ENCODE data around the gene ENO2.
"Not testable (repeated sequence)": the region's sequence is repeated elsewhere in the genome, so short reads cannot be mapped to it uniquely, and the experiment has no call there.

Gene ENO2

GRCh38 chr12:6886206-6886999 lies 28.0 kb upstream of the ENO2 start:
- DNase-seq (ENCODE audit: low read depth), result not testable (repeated sequence)

DNA sequence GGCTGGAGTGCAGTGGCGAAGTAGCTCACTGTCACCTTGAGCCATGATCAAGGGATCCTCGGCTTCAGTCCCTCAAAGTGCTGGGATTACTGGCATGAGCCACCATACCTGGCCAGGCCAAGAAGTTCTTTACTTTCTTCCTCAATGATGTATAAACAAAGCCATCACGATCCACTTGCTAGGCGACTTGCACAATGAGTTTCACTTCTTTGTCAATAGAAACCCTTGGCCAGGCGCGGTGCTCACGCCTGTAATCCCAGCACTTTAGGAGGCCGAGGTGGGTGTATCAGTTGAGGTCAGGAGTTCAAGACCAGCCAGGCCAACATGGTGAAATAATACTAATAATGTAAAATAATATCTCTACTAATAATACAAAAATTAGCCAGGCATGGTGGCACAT lies 26.9 kb upstream of the ENO2 start:
- DNase-seq (ENCODE audit: low read depth), result no peak

DNA sequence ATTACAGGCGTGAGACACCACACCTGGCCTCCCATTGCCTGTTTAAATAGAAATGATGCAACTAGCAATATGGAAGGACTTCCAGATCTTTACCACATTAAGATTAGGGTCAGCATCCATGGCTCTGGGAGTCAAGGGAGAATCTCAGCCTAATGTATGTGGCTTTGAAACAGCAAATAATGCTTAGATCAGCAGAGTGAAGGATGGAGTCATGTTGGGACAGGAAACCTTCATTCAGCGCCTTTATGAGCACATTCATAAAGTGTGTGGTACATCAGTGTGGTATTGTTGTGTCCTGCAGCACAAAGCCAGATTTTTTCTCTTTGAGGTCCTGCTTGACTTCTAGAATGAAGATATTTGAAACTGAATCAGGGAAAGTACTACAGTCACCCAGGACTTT lies 26.0 kb upstream of the ENO2 start:
- no peak for DNase-seq (ENCODE audit: low read depth)

DNA sequence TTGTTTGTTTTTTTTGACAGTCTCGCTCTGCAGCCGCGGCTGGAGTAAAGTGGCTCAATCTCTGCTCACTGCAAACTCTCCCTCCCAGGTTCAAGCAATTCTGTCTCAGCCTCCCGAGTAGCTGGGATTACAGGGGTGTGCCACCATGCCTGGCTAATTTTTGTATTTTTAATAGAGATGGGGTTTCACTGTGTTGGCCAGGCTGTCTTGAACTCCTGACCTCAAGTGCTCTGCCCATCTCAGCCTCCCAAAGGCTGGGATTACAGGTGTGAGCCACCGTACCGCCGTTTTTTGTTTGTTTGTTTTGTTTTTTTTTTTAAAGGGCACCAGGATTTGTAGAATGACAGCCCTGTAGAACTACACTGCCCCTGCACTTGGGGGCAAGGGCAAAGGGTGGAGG lies 25.6 kb upstream of the ENO2 start:
- not testable (repeated sequence) for DNase-seq (ENCODE audit: low read depth)

- DNase-seq (ENCODE audit: low read depth), result not testable (repeated sequence)
Observed at GRCh38 chr12:6889775-6890573, 24.4 kb upstream of the ENO2 start.

DNA sequence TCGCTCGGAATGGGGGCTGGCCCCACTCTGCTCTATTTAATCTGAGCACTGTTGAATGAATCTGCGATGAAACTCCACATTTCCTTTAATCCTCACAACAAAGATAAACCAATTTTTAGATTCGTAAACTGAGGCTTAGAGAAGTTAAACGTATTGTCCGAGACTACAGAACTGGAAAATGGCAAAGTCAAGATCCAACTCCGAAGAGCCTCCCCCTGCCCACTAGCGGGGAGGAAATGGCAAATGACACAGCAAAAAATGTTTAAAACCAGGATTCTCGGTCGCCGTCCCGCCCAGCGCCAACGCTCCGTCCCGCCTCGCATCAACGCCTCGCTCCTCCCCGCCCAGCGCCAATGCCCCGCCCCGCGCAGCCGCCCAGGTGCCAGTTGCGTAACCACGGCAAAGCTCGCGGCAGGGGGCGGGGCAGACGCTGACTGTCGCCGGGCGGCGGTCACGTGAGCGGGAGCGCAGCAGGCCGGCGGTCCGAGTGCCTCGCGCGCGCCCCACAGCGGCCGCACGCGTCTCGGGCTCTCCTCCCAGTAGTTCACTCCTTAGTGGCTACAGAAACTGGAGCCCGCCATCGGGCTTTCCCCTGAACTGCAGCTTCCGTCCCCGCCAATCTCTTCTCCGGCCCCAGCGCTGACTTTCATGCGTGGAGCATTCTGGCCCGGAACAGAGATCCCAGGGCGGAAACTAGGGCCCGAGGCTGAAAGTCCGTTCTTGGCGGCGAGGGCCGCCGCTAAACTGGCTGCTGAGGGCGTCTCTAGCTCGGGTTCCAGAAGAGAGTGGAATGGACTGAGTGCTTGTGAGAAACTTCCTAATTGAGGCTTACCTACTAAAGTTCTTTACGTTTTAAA lies 23.4 kb upstream of the ENO2 start:
- DNase-seq (ENCODE audit: low read depth), result peak; percentile 98

DNA sequence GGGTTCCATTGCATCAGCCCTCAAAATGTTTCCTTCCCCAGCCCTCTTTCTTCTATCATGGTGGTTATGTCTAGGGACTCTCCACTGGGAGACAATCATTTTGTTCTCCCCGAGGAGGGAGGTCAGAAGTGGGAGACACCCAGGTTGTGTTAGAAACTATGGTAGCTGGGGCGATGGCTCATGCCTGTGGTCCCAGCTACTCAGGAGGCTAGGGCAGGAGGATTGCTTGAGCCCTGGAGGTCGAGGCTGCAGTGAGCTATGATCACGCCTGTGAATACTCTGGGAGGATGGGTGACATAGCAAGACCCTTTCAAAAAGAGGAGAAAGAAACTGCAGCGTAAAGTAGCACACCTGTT lies 22.8 kb upstream of the ENO2 start:
- no peak for DNase-seq (ENCODE audit: low read depth)

DNA sequence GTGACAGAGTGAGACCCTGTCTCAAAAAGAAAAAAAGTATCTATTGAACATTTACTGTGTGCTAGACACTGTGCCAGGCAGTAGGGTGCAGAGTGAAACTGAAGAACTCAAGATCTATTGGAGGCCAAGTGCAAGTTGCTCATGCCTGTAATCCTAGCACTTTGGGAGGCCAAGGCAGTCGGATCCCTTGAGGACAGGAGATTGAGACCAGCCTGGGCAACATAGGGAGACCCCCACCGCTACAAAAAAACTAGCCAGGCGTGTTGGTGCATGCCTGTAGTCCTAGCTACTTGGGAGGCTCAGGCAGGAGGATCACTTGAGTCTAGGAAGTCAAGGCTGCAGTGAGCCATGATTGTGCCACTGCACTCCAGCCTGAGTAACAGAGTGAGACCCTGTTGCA lies 21.7 kb upstream of the ENO2 start:
- not testable (repeated sequence) for DNase-seq (ENCODE audit: low read depth)

DNA sequence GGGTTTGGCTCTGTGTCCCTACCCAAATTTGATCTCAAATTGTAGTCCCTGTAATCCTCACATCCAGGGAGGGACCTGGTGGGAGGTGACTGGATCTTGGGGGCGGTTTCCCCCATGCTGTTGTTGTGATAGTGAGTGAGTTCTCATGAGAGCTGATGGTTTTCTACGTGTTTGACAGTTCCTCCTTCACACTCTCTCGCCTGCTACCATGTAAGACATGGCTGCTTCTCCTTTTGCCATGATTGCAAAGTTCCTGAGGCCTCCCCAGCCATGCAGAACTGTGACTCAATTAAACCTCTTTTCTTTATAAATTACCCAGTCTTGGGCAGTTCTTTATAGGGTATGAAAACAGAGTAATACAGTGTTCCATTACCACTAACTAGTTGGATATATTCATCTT lies 20.1 kb upstream of the ENO2 start:
- no peak for DNase-seq (ENCODE audit: low read depth)

- DNase-seq (ENCODE audit: low read depth), result no peak
Observed at GRCh38 chr12:6896846-6897435, 17.4 kb upstream of the ENO2 start.

- no peak for DNase-seq (ENCODE audit: low read depth)
Observed at GRCh38 chr12:6899427-6899826, 15.0 kb upstream of the ENO2 start.

DNA sequence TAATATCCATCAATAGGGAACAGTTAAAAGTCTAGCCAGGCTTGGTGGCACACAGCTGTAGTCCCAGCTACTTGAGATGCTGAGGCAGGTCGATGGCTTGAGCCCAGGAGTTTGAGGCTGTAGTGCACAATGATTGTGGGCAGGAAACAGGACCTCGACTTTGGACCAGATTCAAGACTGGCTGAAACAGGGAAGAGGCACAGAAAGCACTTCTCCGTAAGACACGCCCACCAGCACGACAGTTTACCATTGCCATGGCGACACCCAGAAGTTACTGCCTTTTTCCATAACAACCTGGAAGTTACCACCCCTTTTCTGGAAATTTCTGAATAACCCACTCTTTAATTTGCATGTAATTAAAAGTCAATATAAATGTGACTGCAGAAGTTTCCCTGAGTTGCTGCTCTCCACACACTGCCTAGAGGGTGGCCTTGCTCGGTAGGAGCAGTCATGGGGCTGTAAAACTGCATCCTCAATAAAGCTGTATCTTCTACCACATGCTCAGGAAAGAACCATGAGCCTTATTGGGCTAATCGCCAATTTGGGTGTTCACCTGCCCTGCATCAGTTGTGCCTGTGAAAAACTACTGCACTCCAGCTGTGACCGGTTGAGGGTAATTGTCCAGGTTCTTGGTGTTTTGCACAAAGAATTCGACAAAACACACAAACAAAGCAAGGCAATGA lies 14.4 kb upstream of the ENO2 start:
- no peak for DNase-seq (ENCODE audit: low read depth)

- no peak for DNase-seq (ENCODE audit: low read depth)
Observed at GRCh38 chr12:6902448-6902847, 11.9 kb upstream of the ENO2 start.

GRCh38 chr12:6903722-6904121 lies 10.7 kb upstream of the ENO2 start:
- DNase-seq (ENCODE audit: low read depth), result no peak

DNA sequence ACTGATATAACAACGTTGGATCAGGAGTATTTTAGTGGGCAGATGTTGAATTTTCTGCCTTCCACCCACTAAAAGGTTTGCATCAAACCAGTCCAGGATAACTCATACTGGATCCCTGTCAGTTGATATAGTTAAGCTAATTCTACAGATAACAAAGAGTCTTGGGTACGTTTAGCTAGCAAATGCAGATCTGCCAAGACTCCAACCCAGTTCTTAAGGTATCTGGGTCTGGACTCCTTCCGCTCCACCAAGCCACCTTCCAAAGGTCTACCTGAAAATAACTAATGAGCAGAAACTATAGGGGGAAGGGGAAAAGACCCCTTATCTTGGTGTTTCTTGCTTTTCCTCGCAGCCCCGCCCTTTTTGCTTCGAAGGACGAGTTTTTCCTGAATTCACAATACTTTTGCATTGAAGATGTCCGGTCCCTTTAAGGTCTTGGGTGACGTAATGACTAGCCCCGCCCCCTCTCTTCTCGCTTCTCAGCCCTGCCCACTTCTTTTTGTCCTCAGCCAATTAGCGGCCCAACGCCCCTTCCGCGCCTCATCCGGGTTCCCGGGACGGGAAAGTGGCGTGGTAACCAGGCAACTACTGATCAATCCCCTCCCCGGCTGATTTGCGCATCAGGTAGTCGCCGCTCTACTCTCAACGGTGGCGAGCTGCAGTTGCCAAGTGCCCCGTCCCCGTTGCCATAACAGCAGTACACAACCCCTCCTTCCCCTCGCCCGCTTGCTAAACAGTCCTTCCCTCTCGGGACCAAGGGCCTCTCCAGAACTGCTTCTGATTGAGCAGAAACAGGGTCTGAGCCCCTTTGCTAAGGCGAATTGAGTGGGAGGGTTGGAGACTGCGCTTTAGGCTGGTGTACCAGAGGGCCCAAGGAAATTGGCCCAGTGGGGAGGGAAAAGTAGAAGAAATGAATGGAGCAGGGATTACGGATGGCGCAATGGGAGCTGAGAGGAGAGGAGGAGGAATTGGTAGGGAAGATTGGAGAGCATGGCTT lies 9.8 kb upstream of the ENO2 start, which contains the start of gene LRRC23:
LRRC23 (plus strand) TSS at position 543 of the 997 bp plus-strand sequence. CDS start 812 bp downstream, outside the sequence.
- DNase-seq (ENCODE audit: low read depth), result peak; percentile 97

DNA sequence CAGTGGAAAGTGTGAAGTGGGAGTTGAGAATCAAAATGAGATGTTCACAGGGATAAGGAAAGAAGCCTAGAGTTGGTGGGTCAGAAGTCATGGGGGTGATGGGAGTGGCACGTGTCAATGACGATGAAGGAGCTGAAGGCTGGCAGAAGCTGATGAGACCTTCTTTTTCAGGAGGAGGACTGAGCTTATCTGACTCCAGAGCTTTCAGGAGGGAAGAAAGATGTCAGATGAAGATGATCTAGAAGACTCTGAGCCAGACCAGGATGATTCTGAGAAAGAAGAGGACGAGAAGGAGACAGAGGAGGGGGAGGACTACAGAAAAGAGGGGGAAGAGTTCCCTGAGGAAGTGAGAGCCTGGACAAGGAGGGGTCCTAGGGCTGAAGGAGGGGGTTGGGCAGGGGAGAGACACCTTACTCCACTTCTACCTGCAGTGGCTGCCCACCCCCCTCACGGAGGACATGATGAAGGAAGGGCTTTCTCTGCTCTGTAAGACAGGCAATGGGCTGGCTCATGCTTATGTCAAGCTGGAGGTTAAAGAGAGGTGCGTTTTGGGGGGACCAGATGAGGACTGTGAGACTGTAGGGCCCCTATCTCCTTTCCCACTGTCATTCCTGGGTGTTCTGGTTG lies 8.9 kb upstream of the ENO2 start:
- DNase-seq (ENCODE audit: low read depth), result no peak

DNA sequence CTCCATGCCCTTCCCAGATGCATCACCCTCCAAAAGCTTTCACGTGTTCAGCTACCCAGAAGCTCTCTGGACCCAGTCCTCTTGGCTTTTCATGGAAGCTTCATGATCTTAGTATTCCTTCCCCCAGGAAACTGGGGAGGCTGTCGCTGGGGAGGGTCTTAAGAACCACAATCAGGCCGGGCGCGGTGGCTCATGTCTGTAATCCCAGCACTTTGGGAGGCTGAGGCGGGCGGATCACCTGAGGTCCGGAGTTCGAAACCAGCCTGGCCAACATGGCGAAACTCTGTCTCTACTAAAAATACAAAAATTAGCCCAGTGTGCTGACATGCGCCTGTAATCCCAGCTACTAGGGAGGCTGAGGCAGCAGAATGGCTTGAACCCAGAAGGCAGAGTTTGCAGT lies 6.2 kb upstream of the ENO2 start:
- not testable (repeated sequence) for DNase-seq (ENCODE audit: low read depth)

DNA sequence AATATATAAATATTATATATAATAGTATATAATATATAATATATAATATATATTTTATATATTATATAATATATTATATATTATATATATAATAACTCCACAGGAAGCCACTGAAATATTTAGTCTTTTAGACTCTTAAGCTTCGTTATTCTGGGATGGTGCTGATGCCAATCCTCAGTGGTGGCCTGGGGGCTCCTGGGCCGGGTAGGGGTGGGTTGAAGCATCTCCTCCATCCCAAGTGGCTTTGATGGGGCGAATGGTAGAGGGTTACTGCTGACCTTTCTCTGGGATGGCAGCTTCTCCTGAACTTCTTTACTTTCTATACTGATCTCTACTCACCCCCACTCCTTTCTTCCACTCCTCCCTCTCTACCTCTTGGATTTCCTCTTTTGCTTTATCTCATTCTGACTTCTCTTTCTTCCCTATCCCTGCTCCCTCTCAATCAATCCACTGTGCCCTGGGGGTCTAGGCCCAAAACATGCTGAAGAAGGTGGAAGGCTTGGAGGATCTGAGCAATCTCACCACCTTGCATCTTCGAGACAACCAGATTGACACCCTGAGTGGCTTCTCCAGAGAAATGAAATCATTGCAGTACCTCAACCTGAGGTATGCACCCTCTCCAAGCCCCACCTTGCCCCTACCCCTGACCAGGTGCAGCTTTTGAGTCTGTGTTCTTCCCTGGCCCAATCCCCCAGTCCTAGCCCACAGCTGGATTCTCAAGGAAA lies 4.8 kb upstream of the ENO2 start:
- no peak for DNase-seq (ENCODE audit: low read depth)

Measured in stimulated activated CD8-positive, alpha-beta memory T cell treated with anti-CD3 and anti-CD28 coated beads, Interleukin-12 subunit alpha, Interleukin-12 subunit beta, amount 100 ng/mL, for 1 hour (primary cell).